Gastrocnemius medialis (tissue), 4 donors: ENCODE results near the gene CSNK2A2.

Source experiments
- POLR2A ChIP-seq, 2 donors: fragments of 450-650 bp; IDR thresholded peaks; one replicate each; pipeline ENCODE4 v1.6.1; 2017; ENCODE audit warnings: antibody characterized with exemption in 2 of 2, mild to moderate bottlenecking in 2 of 2, moderate library complexity in 2 of 2
- TF ChIP-seq, protein P1 (sequence below), 5 experiments: fragments of 450-650 bp in 3 of 5; fragments of 200-600 bp in 2 of 5; sonication (generic) in 2 of 5; IDR thresholded peaks in 4 of 5; conservative IDR thresholded peaks in 1 of 5; 1 replicate in 4 of 5; 2 replicates in 1 of 5; pipeline ENCODE4 v1.5.1; 2016 to 2019; ENCODE audit warnings: antibody characterized with exemption in 5 of 5, mild to moderate bottlenecking in 3 of 5, moderate library complexity in 3 of 5

DNA sequence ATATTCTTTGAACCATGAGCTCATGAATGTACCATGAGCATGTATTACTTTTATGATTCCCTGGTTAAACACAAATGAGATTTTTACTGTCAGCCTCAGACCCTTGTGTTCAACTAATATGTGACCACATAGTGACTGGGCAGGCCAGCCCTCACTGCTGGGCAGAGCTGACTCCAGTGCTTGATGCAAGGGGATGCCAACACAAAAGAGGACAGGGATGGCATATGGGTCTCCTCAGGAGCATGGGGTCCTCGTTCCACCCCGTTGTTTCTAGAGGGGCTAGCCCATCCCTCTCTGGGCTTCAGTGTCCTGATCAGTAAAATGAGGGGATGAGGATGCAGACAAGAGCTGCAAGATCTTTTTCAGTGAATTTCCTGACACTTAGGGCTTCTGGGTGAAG, 88.0 kb downstream of the CSNK2A2 start:
- TF ChIP-seq, protein P1, sequence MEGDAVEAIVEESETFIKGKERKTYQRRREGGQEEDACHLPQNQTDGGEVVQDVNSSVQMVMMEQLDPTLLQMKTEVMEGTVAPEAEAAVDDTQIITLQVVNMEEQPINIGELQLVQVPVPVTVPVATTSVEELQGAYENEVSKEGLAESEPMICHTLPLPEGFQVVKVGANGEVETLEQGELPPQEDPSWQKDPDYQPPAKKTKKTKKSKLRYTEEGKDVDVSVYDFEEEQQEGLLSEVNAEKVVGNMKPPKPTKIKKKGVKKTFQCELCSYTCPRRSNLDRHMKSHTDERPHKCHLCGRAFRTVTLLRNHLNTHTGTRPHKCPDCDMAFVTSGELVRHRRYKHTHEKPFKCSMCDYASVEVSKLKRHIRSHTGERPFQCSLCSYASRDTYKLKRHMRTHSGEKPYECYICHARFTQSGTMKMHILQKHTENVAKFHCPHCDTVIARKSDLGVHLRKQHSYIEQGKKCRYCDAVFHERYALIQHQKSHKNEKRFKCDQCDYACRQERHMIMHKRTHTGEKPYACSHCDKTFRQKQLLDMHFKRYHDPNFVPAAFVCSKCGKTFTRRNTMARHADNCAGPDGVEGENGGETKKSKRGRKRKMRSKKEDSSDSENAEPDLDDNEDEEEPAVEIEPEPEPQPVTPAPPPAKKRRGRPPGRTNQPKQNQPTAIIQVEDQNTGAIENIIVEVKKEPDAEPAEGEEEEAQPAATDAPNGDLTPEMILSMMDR (IDR thresholded peaks at IDR 0.05 in 4 of 5, conservative IDR thresholded peaks at IDR 0.05 in 1 of 5), result no peak
- TF ChIP-seq POLR2A (IDR thresholded peaks at IDR 0.05), result no peak
